IMR-90 (cell line): ENCODE measurements around the gene CRIM1.

Source experiments
- CHD1 ChIP-seq: IDR thresholded peaks from 2 replicates; pipeline ENCODE4 v1.6.1; 2012; ENCODE audit warnings: low read depth, low read length, improper control_type of control experiment
- CTCF ChIP-seq: conservative IDR thresholded peaks from 2 replicates; pipeline ENCODE4 v1.5.1; 2012; ENCODE audit warnings: mild to moderate bottlenecking, low read depth, low read length, improper control_type of control experiment
- FOS ChIP-seq: fragments of 150-350 bp; IDR thresholded peaks from 2 replicates; pipeline ENCODE4 v1.6.1; 2016; ENCODE audit warnings: low read depth, low read length
- MAZ ChIP-seq: IDR thresholded peaks from 2 replicates; pipeline ENCODE4 v1.6.1; 2012; ENCODE audit warnings: low read depth, mild to moderate bottlenecking, low read length, improper control_type of control experiment, moderate library complexity, borderline replicate concordance
- MXI1 ChIP-seq: IDR thresholded peaks from 2 replicates; pipeline ENCODE4 v1.6.1; 2012; ENCODE audit warnings: low read depth, mild to moderate bottlenecking, low read length, moderate library complexity, borderline replicate concordance
- POLR2A ChIP-seq: IDR thresholded peaks from 2 replicates; pipeline ENCODE4 v1.6.1; 2012; ENCODE audit warnings: mild to moderate bottlenecking, low read depth, low read length
- RCOR1 ChIP-seq: IDR thresholded peaks from 2 replicates; pipeline ENCODE4 v1.6.1; 2012; ENCODE audit warnings: mild to moderate bottlenecking, low read length, improper control_type of control experiment; ENCODE audit not compliant: insufficient replicate concordance
- RFX5 ChIP-seq: IDR thresholded peaks from 2 replicates; pipeline ENCODE4 v1.8.0; 2012; ENCODE audit warnings: low read depth, mild to moderate bottlenecking, low read length, moderate library complexity
- SMC3 ChIP-seq: fragments of 150-350 bp; IDR thresholded peaks from 2 replicates; pipeline ENCODE4 v1.6.1; 2016; ENCODE audit warnings: low read depth, mild to moderate bottlenecking, antibody characterized with exemption, low read length, moderate library complexity
- TF ChIP-seq, protein P1 (sequence below): fragments of 150-350 bp; IDR thresholded peaks from 2 replicates; pipeline ENCODE4 v1.6.1; 2016; ENCODE audit warnings: low read depth, mild to moderate bottlenecking, low read length, moderate library complexity, borderline replicate concordance

DNA sequence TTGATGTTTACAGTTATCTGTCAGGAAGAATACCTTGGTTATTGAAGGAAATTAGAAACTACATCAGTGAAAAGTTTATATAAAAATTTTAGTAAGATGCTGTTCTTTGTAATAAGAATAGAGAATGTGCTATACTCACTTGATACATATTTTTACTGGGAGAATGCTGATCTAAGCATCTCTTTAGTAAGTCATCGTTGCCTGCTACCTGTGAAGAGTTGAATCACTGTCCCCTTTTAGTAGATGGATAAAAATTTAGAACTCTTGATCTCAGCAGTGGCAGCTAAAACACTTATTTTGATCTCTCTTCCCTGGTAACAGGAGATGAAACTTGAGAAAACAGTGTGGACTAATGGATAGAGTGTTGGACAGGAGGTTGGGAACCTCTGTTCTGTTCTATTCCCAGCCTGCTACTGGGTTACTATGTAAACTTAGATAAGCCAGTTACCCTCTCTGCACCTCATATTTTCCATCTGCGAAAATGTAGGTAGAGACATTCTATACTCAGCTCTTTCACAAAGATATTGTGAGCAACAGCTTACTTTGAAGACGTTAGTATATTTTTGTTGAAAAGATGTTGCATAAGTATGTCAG is 142.1 kb downstream of the CRIM1 start:
- TF ChIP-seq CTCF, result no peak
- no peak for TF ChIP-seq POLR2A
- TF ChIP-seq MAZ, result no peak
- no peak for TF ChIP-seq FOS
- no peak for TF ChIP-seq CHD1
- TF ChIP-seq MXI1, result no peak
- no peak for TF ChIP-seq RFX5
- no peak for TF ChIP-seq RCOR1
- no peak for TF ChIP-seq SMC3
- TF ChIP-seq, protein P1, sequence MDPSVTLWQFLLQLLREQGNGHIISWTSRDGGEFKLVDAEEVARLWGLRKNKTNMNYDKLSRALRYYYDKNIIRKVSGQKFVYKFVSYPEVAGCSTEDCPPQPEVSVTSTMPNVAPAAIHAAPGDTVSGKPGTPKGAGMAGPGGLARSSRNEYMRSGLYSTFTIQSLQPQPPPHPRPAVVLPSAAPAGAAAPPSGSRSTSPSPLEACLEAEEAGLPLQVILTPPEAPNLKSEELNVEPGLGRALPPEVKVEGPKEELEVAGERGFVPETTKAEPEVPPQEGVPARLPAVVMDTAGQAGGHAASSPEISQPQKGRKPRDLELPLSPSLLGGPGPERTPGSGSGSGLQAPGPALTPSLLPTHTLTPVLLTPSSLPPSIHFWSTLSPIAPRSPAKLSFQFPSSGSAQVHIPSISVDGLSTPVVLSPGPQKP, result no peak
